ENCODE results near the gene RASL12.
A peak's percentile ranks its signal among the peaks of the same experiment; 100 is the strongest.
"Not testable (repeated sequence)": the region's sequence is repeated elsewhere in the genome, so short reads cannot be mapped to it uniquely, and the experiment has no call there.

RASL12 gene

DNA sequence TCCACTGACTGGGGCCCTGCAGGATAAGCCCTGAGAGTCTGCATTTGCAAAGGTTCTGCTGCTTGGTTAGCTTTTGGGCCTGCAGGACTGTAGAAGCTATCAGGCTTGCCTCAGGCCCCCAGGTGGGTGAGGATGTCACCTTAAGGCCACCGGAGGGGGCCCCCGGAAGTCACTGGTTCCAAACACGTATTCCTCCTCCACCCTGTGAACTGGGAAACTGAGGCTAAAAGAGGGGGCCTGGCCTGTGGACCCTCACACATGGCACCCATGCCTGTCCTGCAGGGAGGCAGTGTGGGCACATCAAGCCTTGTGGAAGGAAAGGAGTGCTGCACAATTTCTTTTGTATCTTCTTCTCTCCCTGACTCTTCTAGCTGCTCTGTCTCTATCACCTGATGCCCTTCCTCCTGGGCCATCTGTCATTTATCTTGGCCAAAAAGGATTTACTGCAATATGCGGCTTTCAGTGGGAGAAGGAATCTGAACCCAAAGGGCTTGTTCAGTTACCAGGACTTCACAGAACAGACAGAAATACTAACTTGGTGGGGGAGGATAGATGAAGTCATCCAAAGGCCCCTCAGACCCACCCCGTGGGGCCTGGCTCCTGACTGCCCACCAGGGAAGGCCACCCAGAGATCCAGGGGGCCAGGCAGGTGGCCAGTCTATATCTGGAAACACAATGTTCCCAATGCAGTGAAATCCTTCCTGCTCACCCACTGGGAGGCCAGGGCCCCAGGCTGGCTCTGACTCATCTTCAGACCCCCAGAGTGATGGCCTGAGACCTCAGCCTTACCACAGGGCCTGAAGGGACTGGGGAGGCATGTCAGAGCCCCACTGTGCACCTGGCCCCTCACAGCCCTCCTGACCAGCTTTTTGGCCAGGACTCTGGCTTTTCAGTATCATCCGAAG lies 28.9 kb upstream of the RASL12 start:
- Histone ChIP-seq H3K9me3 (ENCODE audit: severe bottlenecking) (no peaks in the 10 kb centered on the region), H3K4me3 (ENCODE audit: severe bottlenecking) (no peak overlapping the region), H3K27ac (ENCODE audit: poor library complexity, severe bottlenecking) (no peak overlapping the region), H3K27me3 (ENCODE audit: insufficient read depth, poor library complexity, severe bottlenecking) (no peaks in the 10 kb centered on the region), H3K4me1 (ENCODE audit: insufficient read depth, poor library complexity, severe bottlenecking) (no peaks in the 10 kb centered on the region), H3K36me3 (ENCODE audit: low read depth) (peaks cover 22% of the 10 kb centered on the region)
- TF ChIP-seq, protein P1, sequence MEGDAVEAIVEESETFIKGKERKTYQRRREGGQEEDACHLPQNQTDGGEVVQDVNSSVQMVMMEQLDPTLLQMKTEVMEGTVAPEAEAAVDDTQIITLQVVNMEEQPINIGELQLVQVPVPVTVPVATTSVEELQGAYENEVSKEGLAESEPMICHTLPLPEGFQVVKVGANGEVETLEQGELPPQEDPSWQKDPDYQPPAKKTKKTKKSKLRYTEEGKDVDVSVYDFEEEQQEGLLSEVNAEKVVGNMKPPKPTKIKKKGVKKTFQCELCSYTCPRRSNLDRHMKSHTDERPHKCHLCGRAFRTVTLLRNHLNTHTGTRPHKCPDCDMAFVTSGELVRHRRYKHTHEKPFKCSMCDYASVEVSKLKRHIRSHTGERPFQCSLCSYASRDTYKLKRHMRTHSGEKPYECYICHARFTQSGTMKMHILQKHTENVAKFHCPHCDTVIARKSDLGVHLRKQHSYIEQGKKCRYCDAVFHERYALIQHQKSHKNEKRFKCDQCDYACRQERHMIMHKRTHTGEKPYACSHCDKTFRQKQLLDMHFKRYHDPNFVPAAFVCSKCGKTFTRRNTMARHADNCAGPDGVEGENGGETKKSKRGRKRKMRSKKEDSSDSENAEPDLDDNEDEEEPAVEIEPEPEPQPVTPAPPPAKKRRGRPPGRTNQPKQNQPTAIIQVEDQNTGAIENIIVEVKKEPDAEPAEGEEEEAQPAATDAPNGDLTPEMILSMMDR (IDR thresholded peaks at IDR 0.05; ENCODE audit: poor library complexity, severe bottlenecking) = no peak
- ATAC-seq (ENCODE audit: low read depth) (no peak), DNase-seq (ENCODE audit: low spot score) (peak; percentile 53)

DNA sequence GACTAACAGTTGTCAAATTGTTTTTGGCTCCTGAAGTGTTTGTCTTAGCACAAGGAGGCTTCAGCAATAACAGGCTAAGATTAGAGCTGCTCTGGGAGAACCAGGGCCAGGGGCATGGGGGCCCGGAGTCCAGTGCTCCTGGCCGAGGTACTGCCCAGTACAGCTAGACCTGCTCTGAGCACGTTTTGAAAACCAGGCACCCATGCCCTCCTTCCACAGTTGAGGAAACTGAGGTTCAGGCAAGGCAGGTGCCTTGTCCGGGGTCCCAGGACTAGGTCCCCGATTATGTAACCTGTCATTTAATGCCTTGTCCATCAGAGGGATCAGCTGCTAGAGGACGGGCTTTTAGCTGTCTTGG lies 27.9 kb upstream of the RASL12 start:
- Histone ChIP-seq H3K27me3 (ENCODE audit: insufficient read depth, poor library complexity, severe bottlenecking) (no peaks in the 10 kb centered on the region), H3K4me3 (ENCODE audit: severe bottlenecking) (no peak overlapping the region), H3K36me3 (ENCODE audit: low read depth) (peaks cover 16% of the 10 kb centered on the region), H3K9me3 (ENCODE audit: severe bottlenecking) (no peaks in the 10 kb centered on the region), H3K27ac (ENCODE audit: poor library complexity, severe bottlenecking) (no peak overlapping the region), H3K4me1 (ENCODE audit: insufficient read depth, poor library complexity, severe bottlenecking) (no peaks in the 10 kb centered on the region)
- TF ChIP-seq, protein P1 (IDR thresholded peaks at IDR 0.05; ENCODE audit: poor library complexity, severe bottlenecking) = no peak
- ATAC-seq (ENCODE audit: low read depth) (no peak), DNase-seq (ENCODE audit: low spot score) (peak; percentile 32)

DNA sequence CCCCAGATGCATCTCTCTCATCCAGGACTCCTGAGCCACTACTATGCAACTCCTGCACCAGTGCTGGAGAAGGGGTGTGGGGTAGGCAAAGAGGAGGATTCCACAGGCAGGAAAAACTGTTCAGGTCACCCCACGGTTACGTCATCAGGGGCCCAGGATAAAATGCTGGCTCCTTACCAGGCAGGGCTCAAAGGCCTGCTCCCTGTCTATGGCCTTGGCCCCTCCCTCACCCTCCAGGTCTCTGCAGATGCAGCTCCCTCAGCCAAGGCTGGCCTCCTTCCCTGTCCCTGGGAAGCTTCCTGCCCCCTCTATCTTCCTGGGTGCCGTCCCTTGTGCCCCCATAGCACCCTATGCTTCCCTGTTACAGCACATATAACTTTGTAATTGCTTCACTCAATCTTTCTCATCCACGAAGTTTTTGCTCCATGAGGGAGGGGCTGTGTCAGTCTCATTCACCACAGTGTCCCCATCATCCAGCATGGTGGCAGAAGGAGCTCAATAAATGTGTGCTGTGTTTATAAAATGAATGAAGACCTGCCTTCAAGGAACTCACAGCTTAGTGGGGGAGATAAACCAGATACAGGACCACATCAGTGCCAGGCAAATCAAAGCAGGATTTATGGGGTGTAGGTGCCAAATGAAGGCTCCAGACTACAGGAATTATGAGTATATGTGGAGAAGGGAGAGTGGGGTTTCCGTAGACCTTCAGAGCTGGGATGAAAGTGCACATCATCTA lies 27.4 kb upstream of the RASL12 start:
- ATAC-seq (ENCODE audit: low read depth) (peak; percentile 6; the same call in 1 of the 3 replicates), DNase-seq (ENCODE audit: low spot score) (peak; percentile 62)
- TF ChIP-seq, protein P1 (IDR thresholded peaks at IDR 0.05; ENCODE audit: poor library complexity, severe bottlenecking) = no peak
- no peaks in the 10 kb centered on the region for H3K4me1 ChIP-seq (ENCODE audit: insufficient read depth, poor library complexity, severe bottlenecking)
- no peak overlapping the region for H3K27ac ChIP-seq (ENCODE audit: poor library complexity, severe bottlenecking)
- H3K36me3 ChIP-seq (ENCODE audit: low read depth) = peaks cover 16% of the 10 kb centered on the region
- no peaks in the 10 kb centered on the region for H3K9me3 ChIP-seq (ENCODE audit: severe bottlenecking)
- no peaks in the 10 kb centered on the region for H3K27me3 ChIP-seq (ENCODE audit: insufficient read depth, poor library complexity, severe bottlenecking)
- no peak overlapping the region for H3K4me3 ChIP-seq (ENCODE audit: severe bottlenecking)

GRCh38 chr15:65094294-65094995 lies 26.7 kb upstream of the RASL12 start:
- Histone ChIP-seq H3K27me3 (ENCODE audit: insufficient read depth, poor library complexity, severe bottlenecking) (no peaks in the 10 kb centered on the region), H3K27ac (ENCODE audit: poor library complexity, severe bottlenecking) (no peak overlapping the region), H3K36me3 (ENCODE audit: low read depth) (peaks cover 12% of the 10 kb centered on the region), H3K4me3 (ENCODE audit: severe bottlenecking) (no peak overlapping the region), H3K9me3 (ENCODE audit: severe bottlenecking) (no peaks in the 10 kb centered on the region), H3K4me1 (ENCODE audit: insufficient read depth, poor library complexity, severe bottlenecking) (no peaks in the 10 kb centered on the region)
- peak; percentile 62 for DNase-seq (ENCODE audit: low spot score)
- TF ChIP-seq, protein P1 (IDR thresholded peaks at IDR 0.05; ENCODE audit: poor library complexity, severe bottlenecking) = no peak
- 0 out of 3 replicates have a peak, but pooled peaks have one; percentile 27 for ATAC-seq (ENCODE audit: low read depth)

GRCh38 chr15:65093793-65094170 lies 26.0 kb upstream of the RASL12 start:
- not testable (repeated sequence) for H3K27ac ChIP-seq (ENCODE audit: poor library complexity, severe bottlenecking); DNase-seq (ENCODE audit: low spot score); H3K36me3 ChIP-seq (ENCODE audit: low read depth); H3K4me1 ChIP-seq (ENCODE audit: insufficient read depth, poor library complexity, severe bottlenecking); H3K27me3 ChIP-seq (ENCODE audit: insufficient read depth, poor library complexity, severe bottlenecking); ATAC-seq (ENCODE audit: low read depth); H3K4me3 ChIP-seq (ENCODE audit: severe bottlenecking); H3K9me3 ChIP-seq (ENCODE audit: severe bottlenecking)
